WTC11 (cell line): ENCODE results near the gene RUVBL1. TPM values are rescaled to one million over a fixed set of nuclear protein-coding genes. Genes with fewer than 3 reads are reported as not detected.

Source experiments
- ATAC-seq: fragments of 200-7000 bp; cut with Tn5 transposase; 2 replicates; pipeline ENCODE4 v1.10.0; 2021; ENCODE audit warnings: mild to moderate bottlenecking, moderate library complexity
- CTCF ChIA-PET: fragments of 300-600 bp; sonication (Branson Sonifier 250); formaldehyde crosslinking; loops from one replicate; lab custom pipeline; 2021; ENCODE audit warnings: antibody characterized with exemption; lab: Charles Lee
- POLR2A ChIA-PET: fragments of 350-600 bp; sonication (Branson Sonifier 250); formaldehyde crosslinking; loops from one replicate; lab custom pipeline; 2021; ENCODE audit warnings: antibody characterized with exemption; lab: Charles Lee
- DNase-seq: peaks from one replicate; pipeline ENCODE4 v3.0.0; 2021; ENCODE audit warnings: low spot score
- H3K27ac Mint-ChIP-seq: 2 replicates; pipeline ENCODE4 v1.8.0; 2021; ENCODE audit warnings: mixed read lengths
- H3K27me3 Mint-ChIP-seq: 2 replicates; pipeline ENCODE4 v1.8.0; 2021; ENCODE audit warnings: low read depth, mild to moderate bottlenecking, moderate library complexity, mixed read lengths
- H3K36me3 Mint-ChIP-seq: 2 replicates; pipeline ENCODE4 v1.8.0; 2021; ENCODE audit warnings: mixed read lengths
- H3K4me1 Mint-ChIP-seq: 2 replicates; pipeline ENCODE4 v1.8.0; 2022; ENCODE audit warnings: mixed read lengths
- H3K4me3 Mint-ChIP-seq: 2 replicates; pipeline ENCODE4 v1.8.0; 2021; ENCODE audit warnings: mild to moderate bottlenecking, moderate library complexity, mixed read lengths
- H3K9me3 Mint-ChIP-seq: 2 replicates; pipeline ENCODE4 v1.8.0; 2021; ENCODE audit warnings: mixed read lengths
- ATF1 ChIP-seq: sonication (generic); formaldehyde crosslinking; IDR thresholded peaks from 2 replicates; pipeline ENCODE4 v1.8.1; 2023; ENCODE audit warnings: mild to moderate bottlenecking, moderate library complexity, missing genetic modification reagents
- ELF4 ChIP-seq: sonication (generic); formaldehyde crosslinking; IDR thresholded peaks from 2 replicates; pipeline ENCODE4 v1.8.1; 2022; ENCODE audit warnings: low read depth, mild to moderate bottlenecking, moderate library complexity, missing genetic modification reagents
- FOXJ3 ChIP-seq: sonication (generic); formaldehyde crosslinking; IDR thresholded peaks from 2 replicates; pipeline ENCODE4 v1.9.0; 2021; ENCODE audit warnings: missing genetic modification reagents, mild to moderate bottlenecking, borderline replicate concordance
- FOXK1 ChIP-seq: sonication (generic); formaldehyde crosslinking; IDR thresholded peaks from 2 replicates; pipeline ENCODE4 v1.8.0; 2022; ENCODE audit warnings: mild to moderate bottlenecking, moderate library complexity, missing genetic modification reagents
- MXD4 ChIP-seq: fragments of 250-450 bp; sonication (Bioruptor Pico); IDR thresholded peaks from 2 replicates; pipeline ENCODE4 v1.8.0; 2021; ENCODE audit warnings: mild to moderate bottlenecking, moderate library complexity, borderline replicate concordance
- NFYB ChIP-seq: sonication (generic); formaldehyde crosslinking; conservative IDR thresholded peaks from 2 replicates; pipeline ENCODE4 v1.8.0; 2022; ENCODE audit warnings: low read depth, missing genetic modification reagents
- NR1H2 ChIP-seq: sonication (generic); formaldehyde crosslinking; IDR thresholded peaks from 2 replicates; pipeline ENCODE4 v1.9.0; 2021; ENCODE audit warnings: mild to moderate bottlenecking, moderate library complexity, missing genetic modification reagents
- NR2C2 ChIP-seq: sonication (generic); formaldehyde crosslinking; IDR thresholded peaks from 2 replicates; pipeline ENCODE4 v1.8.0; 2022; ENCODE audit warnings: mild to moderate bottlenecking, missing genetic modification reagents
- OVOL2 ChIP-seq: fragments of 250-450 bp; sonication (Bioruptor Pico); IDR thresholded peaks from 2 replicates; pipeline ENCODE4 v1.9.0; 2021; ENCODE audit warnings: mild to moderate bottlenecking, borderline replicate concordance
- RORB ChIP-seq: fragments of 250-450 bp; sonication (Bioruptor Pico); IDR thresholded peaks from 2 replicates; pipeline ENCODE4 v1.9.0; 2021; ENCODE audit warnings: mild to moderate bottlenecking
- ZBTB21 ChIP-seq: sonication (generic); formaldehyde crosslinking; IDR thresholded peaks from 2 replicates; pipeline ENCODE4 v1.8.1; 2023; ENCODE audit warnings: mild to moderate bottlenecking, missing genetic modification reagents, borderline replicate concordance
- total RNA-seq: library from RNA; stranded (reverse); gene quantifications from 3 replicates; pipeline ENCODE4 v1.2.3, GENCODE V29; 2021
- TF ChIP-seq, protein P1 (sequence below): fragments of 250-450 bp; sonication (Bioruptor Pico); IDR thresholded peaks from 2 replicates; pipeline ENCODE4 v2.1.2; 2022; ENCODE audit warnings: mild to moderate bottlenecking, moderate library complexity
- TF ChIP-seq, protein P2 (sequence below): sonication (generic); formaldehyde crosslinking; IDR thresholded peaks from 2 replicates; pipeline ENCODE4 v1.8.1; 2023; ENCODE audit warnings: mild to moderate bottlenecking, missing genetic modification reagents, moderate library complexity
- TF ChIP-seq, protein P3 (sequence below): fragments of 250-450 bp; sonication (Bioruptor Pico); IDR thresholded peaks from 2 replicates; pipeline ENCODE4 v1.9.0; 2021; ENCODE audit warnings: mild to moderate bottlenecking
- TF ChIP-seq, protein P4 (sequence below): sonication (generic); formaldehyde crosslinking; conservative IDR thresholded peaks from 2 replicates; pipeline ENCODE4 v1.8.1; 2022; ENCODE audit warnings: mild to moderate bottlenecking, missing genetic modification reagents
- TF ChIP-seq, protein P5 (sequence below): fragments of 200-600 bp; IDR thresholded peaks from 2 replicates; pipeline ENCODE4 v1.8.0; 2022; ENCODE audit warnings: antibody characterized with exemption
- TF ChIP-seq, protein P6 (sequence below): fragments of 250-450 bp; sonication (Bioruptor Pico); IDR thresholded peaks from 2 replicates; pipeline ENCODE4 v1.9.0; 2021; ENCODE audit warnings: moderate library complexity, mild to moderate bottlenecking, inconsistent platforms, borderline replicate concordance
- TF ChIP-seq, protein P7 (sequence below): sonication (generic); formaldehyde crosslinking; IDR thresholded peaks from 2 replicates; pipeline ENCODE4 v1.8.1; 2023; ENCODE audit warnings: mild to moderate bottlenecking, missing genetic modification reagents, borderline replicate concordance

Gene RUVBL1
- total RNA-seq, 1 experiment from 2014 or later = 118 TPM

DNA sequence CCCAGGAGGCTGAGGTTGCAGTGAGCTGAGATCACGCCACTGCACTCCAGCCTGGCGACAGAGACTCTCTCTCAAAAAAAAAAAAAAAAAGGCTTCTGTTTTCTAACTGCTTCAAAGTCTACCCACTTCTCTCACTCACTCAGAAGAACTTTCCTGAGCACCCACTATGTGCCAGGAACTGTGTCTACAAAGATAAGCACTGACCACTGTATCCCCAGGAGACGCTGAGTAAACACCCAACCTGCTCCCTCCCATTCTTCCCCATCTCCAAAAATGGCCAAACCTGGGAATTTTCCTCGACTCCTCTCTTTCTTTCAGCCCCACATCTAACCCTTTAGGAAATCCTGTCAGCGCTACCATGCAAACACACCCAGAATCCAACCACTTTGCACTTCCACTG is 12.5 kb downstream of the RUVBL1 start:
- TF ChIP-seq, protein P1, sequence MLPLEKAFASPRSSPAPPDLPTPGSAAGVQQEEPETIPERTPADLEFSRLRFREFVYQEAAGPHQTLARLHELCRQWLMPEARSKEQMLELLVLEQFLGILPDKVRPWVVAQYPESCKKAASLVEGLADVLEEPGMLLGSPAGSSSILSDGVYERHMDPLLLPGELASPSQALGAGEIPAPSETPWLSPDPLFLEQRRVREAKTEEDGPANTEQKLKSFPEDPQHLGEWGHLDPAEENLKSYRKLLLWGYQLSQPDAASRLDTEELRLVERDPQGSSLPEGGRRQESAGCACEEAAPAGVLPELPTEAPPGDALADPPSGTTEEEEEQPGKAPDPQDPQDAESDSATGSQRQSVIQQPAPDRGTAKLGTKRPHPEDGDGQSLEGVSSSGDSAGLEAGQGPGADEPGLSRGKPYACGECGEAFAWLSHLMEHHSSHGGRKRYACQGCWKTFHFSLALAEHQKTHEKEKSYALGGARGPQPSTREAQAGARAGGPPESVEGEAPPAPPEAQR (CRISPR knock-in tag) = no peak
- TF ChIP-seq ZBTB21 (CRISPR knock-in tag) (no peak), FOXK1 (CRISPR knock-in tag) (no peak), RORB (no peak), ELF4 (CRISPR knock-in tag) (no peak), NFYB (CRISPR knock-in tag) (no peak), FOXJ3 (CRISPR knock-in tag) (no peak), NR1H2 (CRISPR knock-in tag) (no peak), MXD4 (CRISPR knock-in tag) (no peak)
- TF ChIP-seq, protein P2, sequence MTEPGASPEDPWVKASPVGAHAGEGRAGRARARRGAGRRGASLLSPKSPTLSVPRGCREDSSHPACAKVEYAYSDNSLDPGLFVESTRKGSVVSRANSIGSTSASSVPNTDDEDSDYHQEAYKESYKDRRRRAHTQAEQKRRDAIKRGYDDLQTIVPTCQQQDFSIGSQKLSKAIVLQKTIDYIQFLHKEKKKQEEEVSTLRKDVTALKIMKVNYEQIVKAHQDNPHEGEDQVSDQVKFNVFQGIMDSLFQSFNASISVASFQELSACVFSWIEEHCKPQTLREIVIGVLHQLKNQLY = no peak
- TF ChIP-seq, protein P3, sequence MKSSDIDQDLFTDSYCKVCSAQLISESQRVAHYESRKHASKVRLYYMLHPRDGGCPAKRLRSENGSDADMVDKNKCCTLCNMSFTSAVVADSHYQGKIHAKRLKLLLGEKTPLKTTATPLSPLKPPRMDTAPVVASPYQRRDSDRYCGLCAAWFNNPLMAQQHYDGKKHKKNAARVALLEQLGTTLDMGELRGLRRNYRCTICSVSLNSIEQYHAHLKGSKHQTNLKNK (CRISPR knock-in tag) = no peak
- TF ChIP-seq, protein P4, sequence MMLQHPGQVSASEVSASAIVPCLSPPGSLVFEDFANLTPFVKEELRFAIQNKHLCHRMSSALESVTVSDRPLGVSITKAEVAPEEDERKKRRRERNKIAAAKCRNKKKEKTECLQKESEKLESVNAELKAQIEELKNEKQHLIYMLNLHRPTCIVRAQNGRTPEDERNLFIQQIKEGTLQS = no peak
- TF ChIP-seq, protein P5, sequence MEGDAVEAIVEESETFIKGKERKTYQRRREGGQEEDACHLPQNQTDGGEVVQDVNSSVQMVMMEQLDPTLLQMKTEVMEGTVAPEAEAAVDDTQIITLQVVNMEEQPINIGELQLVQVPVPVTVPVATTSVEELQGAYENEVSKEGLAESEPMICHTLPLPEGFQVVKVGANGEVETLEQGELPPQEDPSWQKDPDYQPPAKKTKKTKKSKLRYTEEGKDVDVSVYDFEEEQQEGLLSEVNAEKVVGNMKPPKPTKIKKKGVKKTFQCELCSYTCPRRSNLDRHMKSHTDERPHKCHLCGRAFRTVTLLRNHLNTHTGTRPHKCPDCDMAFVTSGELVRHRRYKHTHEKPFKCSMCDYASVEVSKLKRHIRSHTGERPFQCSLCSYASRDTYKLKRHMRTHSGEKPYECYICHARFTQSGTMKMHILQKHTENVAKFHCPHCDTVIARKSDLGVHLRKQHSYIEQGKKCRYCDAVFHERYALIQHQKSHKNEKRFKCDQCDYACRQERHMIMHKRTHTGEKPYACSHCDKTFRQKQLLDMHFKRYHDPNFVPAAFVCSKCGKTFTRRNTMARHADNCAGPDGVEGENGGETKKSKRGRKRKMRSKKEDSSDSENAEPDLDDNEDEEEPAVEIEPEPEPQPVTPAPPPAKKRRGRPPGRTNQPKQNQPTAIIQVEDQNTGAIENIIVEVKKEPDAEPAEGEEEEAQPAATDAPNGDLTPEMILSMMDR = no peak
- TF ChIP-seq, protein P6, sequence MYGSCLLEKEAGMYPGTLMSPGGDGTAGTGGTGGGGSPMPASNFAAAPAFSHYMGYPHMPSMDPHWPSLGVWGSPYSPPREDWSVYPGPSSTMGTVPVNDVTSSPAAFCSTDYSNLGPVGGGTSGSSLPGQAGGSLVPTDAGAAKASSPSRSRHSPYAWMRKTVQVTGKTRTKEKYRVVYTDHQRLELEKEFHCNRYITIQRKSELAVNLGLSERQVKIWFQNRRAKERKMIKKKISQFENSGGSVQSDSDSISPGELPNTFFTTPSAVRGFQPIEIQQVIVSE = no peak
- TF ChIP-seq, protein P7, sequence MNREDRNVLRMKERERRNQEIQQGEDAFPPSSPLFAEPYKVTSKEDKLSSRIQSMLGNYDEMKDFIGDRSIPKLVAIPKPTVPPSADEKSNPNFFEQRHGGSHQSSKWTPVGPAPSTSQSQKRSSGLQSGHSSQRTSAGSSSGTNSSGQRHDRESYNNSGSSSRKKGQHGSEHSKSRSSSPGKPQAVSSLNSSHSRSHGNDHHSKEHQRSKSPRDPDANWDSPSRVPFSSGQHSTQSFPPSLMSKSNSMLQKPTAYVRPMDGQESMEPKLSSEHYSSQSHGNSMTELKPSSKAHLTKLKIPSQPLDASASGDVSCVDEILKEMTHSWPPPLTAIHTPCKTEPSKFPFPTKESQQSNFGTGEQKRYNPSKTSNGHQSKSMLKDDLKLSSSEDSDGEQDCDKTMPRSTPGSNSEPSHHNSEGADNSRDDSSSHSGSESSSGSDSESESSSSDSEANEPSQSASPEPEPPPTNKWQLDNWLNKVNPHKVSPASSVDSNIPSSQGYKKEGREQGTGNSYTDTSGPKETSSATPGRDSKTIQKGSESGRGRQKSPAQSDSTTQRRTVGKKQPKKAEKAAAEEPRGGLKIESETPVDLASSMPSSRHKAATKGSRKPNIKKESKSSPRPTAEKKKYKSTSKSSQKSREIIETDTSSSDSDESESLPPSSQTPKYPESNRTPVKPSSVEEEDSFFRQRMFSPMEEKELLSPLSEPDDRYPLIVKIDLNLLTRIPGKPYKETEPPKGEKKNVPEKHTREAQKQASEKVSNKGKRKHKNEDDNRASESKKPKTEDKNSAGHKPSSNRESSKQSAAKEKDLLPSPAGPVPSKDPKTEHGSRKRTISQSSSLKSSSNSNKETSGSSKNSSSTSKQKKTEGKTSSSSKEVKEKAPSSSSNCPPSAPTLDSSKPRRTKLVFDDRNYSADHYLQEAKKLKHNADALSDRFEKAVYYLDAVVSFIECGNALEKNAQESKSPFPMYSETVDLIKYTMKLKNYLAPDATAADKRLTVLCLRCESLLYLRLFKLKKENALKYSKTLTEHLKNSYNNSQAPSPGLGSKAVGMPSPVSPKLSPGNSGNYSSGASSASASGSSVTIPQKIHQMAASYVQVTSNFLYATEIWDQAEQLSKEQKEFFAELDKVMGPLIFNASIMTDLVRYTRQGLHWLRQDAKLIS (CRISPR knock-in tag) = no peak
- no peak overlapping the region for H3K27ac Mint-ChIP-seq
- H3K36me3 Mint-ChIP-seq = peaks cover 75% of the 10 kb centered on the region
- H3K27me3 Mint-ChIP-seq = no peaks in the 10 kb centered on the region
- ChIA-PET POLR2A (no interaction called here), CTCF (interaction anchor here (2.1 kb wide), 1 partner anchor 16 kb away, joined by 10 read pairs; no protein-coding TSS in a partner anchor)
- no peak overlapping the region for H3K4me3 Mint-ChIP-seq
- DNase-seq (no peak), ATAC-seq (no peak)
- no peaks in the 10 kb centered on the region for H3K9me3 Mint-ChIP-seq
- H3K4me1 Mint-ChIP-seq = peaks cover 8% of the 10 kb centered on the region

DNA sequence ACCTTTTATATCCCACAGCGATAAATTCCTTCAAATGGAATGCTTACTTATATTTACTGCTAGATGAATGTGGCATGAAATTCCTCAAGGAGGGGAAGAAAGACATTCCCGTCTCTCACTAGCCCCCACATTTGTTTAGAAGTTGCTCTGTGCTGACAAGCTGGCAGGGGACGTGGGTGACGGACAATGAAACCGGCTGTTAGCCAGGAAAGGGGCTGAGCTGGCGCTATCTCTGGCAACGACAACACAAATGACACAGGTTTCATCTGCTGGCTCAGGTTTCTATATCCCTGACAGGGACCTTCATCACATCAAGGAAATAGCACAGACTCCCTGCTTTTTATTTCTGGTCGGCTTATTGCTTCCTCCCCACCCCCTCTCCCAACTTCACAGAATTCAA is 15.8 kb downstream of the RUVBL1 start:
- ChIA-PET CTCF (no interaction called here), POLR2A (no interaction called here)
- H3K36me3 Mint-ChIP-seq = peaks cover 74% of the 10 kb centered on the region
- H3K4me1 Mint-ChIP-seq = 0 out of 2 replicates have a peak, but pooled peaks cover 2% of the 10 kb centered on the region
- DNase-seq (no peak), ATAC-seq (no peak)
- no peak overlapping the region for H3K4me3 Mint-ChIP-seq
- H3K9me3 Mint-ChIP-seq = no peaks in the 10 kb centered on the region
- H3K27me3 Mint-ChIP-seq = no peaks in the 10 kb centered on the region
- TF ChIP-seq NR2C2 (CRISPR knock-in tag) = no peak
- no peak for TF ChIP-seq ATF1 (CRISPR knock-in tag)
- TF ChIP-seq, protein P5 = no peak
- no peak for TF ChIP-seq ELF4 (CRISPR knock-in tag)
- TF ChIP-seq OVOL2 = no peak
- TF ChIP-seq, all 79 proteins: peak for 0
- no peak overlapping the region for H3K27ac Mint-ChIP-seq
